Measurements from ENCODE around the gene PCDH9.

- no peak for TF ChIP-seq CTCF (IDR thresholded peaks at IDR 0.05)
- no peak for TF ChIP-seq POLR2AphosphoS5 (IDR thresholded peaks at IDR 0.05; ENCODE audit: low read depth, low read length)
- TF ChIP-seq REST (IDR thresholded peaks at IDR 0.05; ENCODE audit: insufficient read depth in 1 of 2, low read depth in 2 of 2, low read length in 1 of 2): no peak
- no peak for TF ChIP-seq SIN3A (IDR thresholded peaks at IDR 0.05; ENCODE audit: borderline replicate concordance, insufficient read depth, low read depth, low read length)
- no peak for TF ChIP-seq TCF7L2 (IDR thresholded peaks at IDR 0.05; ENCODE audit: low read depth, low read length)
Observed at GRCh38 chr13:67217880-67218279, 12.3 kb downstream of the PCDH9 start.
